SH-SY5Y (cell line): ENCODE measurements around the gene CBLB.

Experiments
- GATA2 ChIP-seq: IDR thresholded peaks from 2 replicates; pipeline ENCODE4 v1.6.1; 2011; ENCODE audit warnings: mild to moderate bottlenecking, low read depth, low read length
- GATA3 ChIP-seq: IDR thresholded peaks from 2 replicates; pipeline ENCODE4 v1.6.1; 2011; ENCODE audit warnings: low read depth, mild to moderate bottlenecking, low read length, moderate library complexity

The CBLB gene

GRCh38 chr3:105843994-105844393 lies 24.8 kb downstream of the CBLB start:
- no peak for TF ChIP-seq GATA3
- no peak for TF ChIP-seq GATA2

- TF ChIP-seq GATA3: no peak
- TF ChIP-seq GATA2: no peak
Observed at GRCh38 chr3:105842943-105843342, 25.9 kb downstream of the CBLB start.

GRCh38 chr3:105842449-105842848 lies 26.4 kb downstream of the CBLB start:
- TF ChIP-seq GATA2 (no peak), GATA3 (no peak)

- TF ChIP-seq GATA2: no peak
- no peak for TF ChIP-seq GATA3
Observed at GRCh38 chr3:105837947-105838346, 30.9 kb downstream of the CBLB start.

- TF ChIP-seq GATA2 (no peak), GATA3 (no peak)
Observed at GRCh38 chr3:105837143-105837740, 31.6 kb downstream of the CBLB start.

- TF ChIP-seq GATA3: no peak
- TF ChIP-seq GATA2: no peak
Observed at GRCh38 chr3:105836533-105836932, 32.3 kb downstream of the CBLB start.

- TF ChIP-seq GATA2: no peak
- no peak for TF ChIP-seq GATA3
Observed at GRCh38 chr3:105835606-105836005, 33.2 kb downstream of the CBLB start.

GRCh38 chr3:105834768-105835167 lies 34.0 kb downstream of the CBLB start:
- no peak for TF ChIP-seq GATA2
- no peak for TF ChIP-seq GATA3

GRCh38 chr3:105832644-105833043 lies 36.2 kb downstream of the CBLB start:
- TF ChIP-seq GATA2 (no peak), GATA3 (no peak)

- no peak for TF ChIP-seq GATA2
- TF ChIP-seq GATA3: no peak
Observed at GRCh38 chr3:105830836-105831235, 38.0 kb downstream of the CBLB start.

GRCh38 chr3:105829871-105830622 lies 38.8 kb downstream of the CBLB start:
- TF ChIP-seq GATA2 (no peak), GATA3 (no peak)

- no peak for TF ChIP-seq GATA2
- TF ChIP-seq GATA3: no peak
Observed at GRCh38 chr3:105829229-105829628, 39.6 kb downstream of the CBLB start.

- no peak for TF ChIP-seq GATA3
- TF ChIP-seq GATA2: no peak
Observed at GRCh38 chr3:105828703-105829102, 40.1 kb downstream of the CBLB start.

GRCh38 chr3:105827959-105828358 lies 40.9 kb downstream of the CBLB start:
- TF ChIP-seq GATA3 (no peak), GATA2 (no peak)
